DMS53 (cell line): Measurements from ENCODE around the gene GPR137B.
A peak's percentile ranks its signal among the peaks of the same experiment; 100 is the strongest.
"Not testable (repeated sequence)": the region's sequence is repeated elsewhere in the genome, so short reads cannot be mapped to it uniquely, and the experiment has no call there.

ENCODE experiments used
- DNase-seq: peaks from one replicate; lab custom pipeline; 2025; lab: John Stamatoyannopoulos, UW

The GPR137B gene

DNA sequence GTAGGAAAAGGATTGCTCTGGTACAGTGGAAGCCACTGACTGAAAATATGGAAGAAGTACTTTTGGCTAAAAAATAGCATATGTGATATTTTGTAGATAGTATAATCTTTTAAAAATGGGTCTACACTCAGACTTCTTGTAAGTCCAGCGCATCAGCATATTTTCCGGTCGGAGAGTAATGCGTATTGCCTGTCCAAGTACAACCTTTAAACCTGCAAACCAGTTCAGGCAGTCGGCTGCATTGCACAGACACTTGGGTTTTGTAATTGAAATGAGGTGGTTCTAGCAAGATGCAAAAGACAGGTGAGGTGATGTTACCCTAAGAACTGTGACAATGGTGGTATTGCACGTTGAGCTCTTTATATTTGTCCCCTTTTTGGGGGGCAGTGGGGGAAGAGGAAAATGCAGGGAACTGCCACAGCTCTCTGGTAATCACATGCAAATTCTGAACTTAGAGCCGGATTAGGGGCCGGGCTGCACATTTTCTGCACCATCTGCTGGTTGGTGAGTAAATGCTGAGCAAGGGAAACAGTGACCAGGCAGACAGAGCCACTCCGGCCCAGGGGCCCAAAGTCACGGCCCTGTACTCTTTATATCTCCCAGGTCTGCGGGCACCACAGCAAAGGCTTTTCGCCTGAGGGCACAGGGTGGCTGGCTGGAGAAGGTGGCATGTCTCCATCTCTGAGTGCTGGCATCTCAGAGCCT lies 2.3 kb downstream of the GPR137B start:
- peak; percentile 20 for DNase-seq

- no peak for DNase-seq
Measured at GRCh38 chr1:236147068-236147467, 4.7 kb downstream of the GPR137B start.

DNA sequence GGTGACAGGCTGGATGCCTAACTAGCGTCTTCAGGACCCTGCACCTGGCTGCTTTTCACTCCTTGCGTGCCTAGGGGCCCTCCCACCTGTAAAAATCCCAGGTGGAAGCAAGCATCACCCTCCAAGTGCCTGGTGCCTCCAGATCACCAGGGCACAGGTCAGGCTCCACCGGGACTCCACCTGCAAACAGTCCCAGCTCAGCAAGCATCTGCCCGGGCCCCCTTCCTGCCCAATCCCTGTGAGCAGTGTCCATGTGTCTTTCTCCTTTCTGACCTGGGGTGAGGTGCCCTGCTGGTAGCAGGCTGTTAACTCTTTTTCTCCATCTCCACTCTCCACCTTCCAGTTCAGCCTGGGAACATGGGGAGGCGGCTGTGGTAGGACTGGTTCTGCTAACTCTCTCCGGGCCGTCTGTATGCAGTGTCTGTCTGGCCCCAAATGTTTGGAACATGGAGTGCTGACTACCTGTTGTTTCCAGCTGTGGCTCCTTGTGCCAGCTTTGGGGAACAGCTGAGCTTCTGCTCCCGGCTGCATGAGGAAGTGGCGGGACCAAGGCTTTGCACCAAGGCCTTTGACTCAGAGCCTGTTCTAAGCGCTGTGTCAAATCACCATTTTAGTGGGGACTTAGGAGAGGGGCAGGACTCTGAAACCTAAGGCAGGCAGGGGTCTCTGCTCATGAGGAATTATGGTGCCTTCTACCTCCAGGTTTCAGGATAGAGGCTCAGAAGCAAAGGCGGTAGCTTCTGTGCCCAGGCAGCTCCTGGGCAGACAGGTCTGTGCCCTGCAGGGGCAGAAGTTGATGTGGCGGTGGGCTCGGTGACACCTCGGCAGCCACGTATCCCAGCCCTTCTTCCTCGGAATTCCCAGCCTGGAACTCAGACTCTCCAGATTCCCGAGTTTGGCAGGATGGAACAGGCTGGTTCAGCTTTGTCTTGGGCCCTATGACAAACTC lies 5.5 kb downstream of the GPR137B start:
- DNase-seq: no peak

DNA sequence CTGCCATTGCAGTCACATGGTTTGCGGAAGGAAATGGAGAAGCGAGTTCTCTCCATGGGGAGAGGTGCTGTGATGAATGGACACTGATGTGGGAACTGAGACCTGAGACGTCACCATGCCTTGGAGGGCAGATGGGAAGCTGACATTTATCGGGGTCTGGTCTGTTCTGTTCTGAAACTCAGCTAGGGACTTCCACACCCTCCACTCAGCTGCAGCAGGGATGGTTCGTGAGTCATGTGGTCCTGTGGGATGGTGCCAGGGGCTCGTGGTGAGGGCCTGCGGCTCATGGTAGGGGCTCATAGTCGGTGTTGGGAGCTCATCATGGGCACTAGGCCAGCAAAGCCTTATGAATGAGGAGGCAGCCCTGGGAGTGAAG lies 6.1 kb downstream of the GPR137B start:
- DNase-seq: no peak

DNA sequence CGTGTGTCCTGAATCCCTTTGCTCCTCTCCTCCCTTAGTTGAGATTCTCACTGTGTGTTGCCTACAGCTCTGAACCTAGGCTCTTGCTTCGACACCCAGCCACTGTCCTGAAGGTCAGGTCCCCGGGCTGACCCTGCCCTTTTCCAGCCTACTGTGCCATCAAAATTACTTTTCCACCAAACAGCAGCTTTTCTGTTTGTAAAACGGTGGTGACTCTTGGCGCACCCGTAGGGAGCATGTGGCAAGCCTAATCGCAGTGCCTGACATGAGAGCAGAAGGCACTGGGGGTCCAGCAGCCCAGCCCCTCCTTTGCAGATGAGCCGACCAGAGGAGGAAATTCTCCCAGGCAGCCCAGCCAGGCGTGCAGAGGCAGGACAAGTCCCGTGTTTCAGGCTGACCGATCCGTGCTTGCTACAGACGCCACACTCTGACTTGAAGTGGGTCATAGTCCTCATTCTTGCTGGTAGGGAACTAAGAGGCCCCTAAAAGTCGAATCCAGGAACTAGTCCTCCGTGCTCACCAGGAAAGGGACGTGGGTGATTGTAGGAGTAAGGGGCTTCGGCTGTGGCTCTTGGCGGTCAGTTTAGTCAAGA lies 6.8 kb downstream of the GPR137B start:
- DNase-seq: no peak

GRCh38 chr1:236149696-236150228 lies 7.4 kb downstream of the GPR137B start:
- DNase-seq: no peak

DNA sequence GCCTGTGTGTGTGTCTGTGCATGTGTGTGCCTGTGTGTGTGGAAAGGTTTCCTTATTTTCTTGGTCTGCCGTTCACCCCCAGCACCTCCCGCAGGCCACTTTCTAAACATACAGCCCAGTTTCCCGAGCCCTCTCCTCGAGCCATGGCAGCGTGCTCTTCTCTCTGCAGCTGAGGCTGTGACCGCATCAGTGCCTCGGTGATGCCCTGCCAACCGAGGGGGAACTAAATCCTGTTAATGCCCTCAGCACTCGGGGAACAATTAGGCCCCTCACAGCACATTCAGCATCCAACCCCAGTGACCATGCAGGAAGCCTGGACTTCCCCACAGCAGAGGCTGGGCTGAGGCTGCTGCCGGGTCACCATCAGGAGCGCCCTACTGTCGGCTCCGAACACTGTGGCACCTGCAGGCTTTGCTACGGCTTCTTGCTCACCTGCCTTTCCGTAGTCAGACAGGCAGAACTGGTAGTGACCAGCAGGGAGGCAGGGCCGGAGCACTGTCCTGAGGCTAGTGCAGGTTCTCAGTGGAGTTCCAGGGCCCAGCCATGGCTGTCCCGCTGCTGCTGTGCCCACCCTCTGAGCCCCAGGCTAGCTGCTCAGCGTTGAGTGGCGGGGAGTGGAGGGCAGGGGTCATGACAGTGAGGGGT lies 8.1 kb downstream of the GPR137B start:
- no peak for DNase-seq

GRCh38 chr1:236150986-236151385 lies 8.6 kb downstream of the GPR137B start:
- DNase-seq: no peak

DNA sequence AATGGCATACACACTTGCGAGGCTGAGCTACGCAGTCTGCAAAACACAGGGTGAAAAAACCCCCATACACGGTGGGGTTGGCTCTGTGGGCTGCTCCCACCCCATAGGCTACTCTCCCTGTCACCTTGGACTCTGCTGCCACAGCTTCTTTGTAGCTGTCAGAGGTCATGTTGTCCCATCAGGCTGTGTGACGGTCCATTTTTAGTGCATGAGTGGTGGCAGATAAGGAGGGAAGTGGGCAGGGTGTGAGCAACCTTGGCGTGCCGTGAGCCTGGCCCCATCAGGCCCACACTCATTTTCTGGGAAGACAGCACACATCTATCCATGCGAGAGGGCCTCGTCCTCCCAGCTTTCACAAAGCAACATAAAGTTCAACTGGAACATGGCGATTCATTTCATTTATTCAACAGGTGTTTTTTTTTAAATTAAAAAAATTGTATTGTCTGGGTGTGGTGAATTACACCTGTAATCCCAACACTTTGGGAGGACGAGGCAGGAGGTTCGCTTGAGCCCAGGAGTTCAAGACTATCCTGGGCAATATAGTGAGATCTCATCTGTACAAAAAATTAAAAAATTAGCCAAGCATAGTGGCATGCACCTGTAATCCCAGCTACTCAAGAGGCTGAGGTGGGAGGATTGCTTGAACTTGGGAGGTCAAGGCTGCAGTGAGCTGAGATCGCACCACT lies 9.5 kb downstream of the GPR137B start:
- no peak for DNase-seq

- no peak for DNase-seq
Measured at GRCh38 chr1:236154126-236154525, 11.8 kb downstream of the GPR137B start.

DNA sequence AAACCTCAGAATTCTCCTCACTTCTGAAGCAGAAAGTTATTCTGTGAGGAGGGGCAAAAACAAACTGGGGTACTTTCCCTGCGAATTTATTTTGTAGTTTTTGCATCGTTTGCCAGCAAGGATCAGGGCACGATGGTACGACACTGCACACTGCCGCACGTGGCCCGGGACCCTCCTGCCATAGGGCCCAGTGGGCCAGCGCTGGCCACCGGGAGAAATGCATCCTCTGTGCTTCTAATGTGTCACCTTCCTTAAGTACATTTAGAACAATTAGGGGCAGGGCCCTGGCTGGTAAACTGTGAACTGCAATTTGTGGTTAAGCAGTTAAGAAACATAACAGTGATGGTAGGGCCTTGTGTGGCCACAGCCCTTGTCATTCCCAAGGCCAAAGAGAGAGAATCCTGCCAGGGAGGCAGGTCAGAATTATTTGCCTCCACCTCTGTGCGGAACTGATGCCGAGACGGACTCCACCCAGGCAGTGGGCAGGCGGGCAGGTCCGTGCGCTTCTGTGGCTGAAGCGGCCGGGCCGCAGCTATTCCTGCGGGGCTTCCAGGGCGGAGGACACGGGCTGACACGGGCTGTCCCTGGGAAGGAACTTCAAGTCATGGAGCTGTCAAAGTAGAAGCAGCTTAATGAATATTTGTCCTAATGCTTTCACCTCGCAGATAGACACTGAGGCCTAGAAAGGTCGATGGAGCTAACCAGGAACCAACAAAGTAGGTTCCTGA lies 12.5 kb downstream of the GPR137B start:
- no peak for DNase-seq

- DNase-seq: no peak
Measured at GRCh38 chr1:236155399-236155767, 13.0 kb downstream of the GPR137B start.

- no peak for DNase-seq
Measured at GRCh38 chr1:236155841-236156503, 13.6 kb downstream of the GPR137B start.

DNA sequence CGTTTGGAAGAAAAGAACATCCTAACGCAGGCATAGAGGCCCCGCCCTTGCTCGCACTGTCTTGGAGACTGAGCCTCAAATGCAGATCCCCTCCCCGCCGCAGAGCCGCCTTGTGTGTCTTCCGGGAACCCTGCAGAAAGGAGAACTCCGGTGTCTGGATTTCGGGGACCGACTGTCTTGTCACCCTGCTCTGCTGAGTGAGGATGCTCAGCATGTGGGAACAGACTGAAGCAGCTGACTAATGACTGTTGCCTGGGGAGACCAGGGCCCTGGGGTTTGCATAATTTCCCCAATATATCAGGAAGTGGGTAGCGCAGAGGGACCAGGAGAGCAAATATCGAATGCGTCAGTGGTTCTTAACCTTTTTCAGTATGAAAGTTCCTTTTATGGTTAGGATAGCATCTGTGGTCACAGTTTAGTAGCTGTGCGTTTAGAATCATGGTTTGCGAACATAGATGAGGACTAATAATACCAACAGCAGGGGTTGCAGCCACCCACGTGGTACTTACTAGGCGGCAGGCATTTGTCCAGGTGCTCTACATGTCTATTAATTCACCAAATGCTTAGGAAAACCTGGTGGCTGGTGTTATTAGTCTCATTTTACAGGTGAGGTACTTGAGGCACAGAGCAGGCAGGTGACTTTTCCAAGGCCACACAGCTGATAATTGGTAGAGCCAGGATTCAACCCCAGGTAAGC lies 14.3 kb downstream of the GPR137B start:
- no peak for DNase-seq

DNA sequence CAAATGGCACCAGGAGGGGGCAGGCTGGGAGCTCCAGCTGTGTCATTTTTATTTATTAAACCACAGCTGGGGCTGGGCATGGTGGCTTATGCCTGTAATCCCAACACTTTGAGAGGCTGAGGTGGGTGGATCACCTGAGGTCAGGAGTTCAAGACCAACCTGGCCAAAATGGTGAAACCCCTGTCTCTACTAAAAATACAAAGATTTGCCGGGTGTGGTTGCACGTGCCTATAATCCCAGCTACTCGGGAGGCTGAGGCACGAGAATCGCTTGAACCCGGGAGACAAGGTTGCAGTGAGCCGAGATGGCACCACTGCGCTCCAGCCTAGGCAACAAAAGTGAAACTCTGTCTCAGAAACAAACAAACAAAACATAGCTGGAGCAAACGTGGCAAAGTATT lies 15.7 kb downstream of the GPR137B start:
- DNase-seq: not testable (repeated sequence)

DNA sequence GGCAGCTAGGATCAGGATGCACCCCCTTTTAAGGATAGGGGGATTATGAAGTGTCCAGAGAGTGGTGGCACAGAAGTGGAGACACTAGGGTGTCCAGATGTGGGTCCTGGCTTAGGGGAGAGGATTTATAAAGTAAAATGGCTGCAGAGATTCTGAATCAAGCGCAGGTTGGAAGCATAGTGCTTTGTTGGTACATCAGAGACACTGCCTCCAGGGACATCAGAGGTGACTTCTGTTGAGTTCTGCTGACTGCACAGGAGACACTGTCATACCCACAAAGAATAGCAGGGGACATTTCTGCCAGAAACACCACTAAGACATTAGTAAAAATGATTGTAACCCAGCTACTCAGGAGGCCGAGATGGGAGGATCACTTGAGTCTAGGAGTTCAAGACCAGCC lies 16.4 kb downstream of the GPR137B start:
- DNase-seq: no peak

- DNase-seq: peak; percentile 37
Measured at GRCh38 chr1:236159704-236160539, 17.6 kb downstream of the GPR137B start.

DNA sequence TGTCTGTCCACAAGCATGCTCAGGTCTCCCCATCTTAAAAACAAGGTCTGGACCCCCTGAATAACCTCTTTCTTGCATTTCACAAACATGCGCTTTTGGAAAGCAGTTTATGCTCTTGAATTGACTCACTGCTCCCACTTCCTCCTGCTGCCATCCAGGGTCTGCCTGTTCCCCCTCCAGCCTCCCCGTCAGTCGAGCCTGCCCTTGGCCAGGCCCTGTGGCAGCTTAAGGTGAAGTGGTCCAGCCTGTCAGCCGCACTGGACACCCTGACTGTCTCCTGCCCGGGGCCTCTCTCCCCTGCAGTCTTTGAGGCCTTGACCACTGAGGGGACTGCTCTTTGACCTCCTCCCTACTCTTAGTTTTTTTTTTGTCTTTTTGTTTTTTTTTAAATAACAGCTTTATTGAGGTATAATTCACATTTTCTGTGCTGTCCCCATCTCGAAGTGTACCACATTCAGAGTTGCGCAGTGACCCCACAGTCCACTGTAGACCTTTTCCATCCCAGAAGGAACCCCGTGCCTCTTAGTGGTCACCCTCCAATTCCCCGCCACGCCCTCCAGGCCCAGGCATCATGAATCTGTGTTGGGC lies 18.3 kb downstream of the GPR137B start:
- DNase-seq: no peak
